Measurements from ENCODE around the gene MYO16.

GRCh38 chr13:109074853-109075252 is 445.4 kb downstream of the MYO16 start:
- TF ChIP-seq CTCF (conservative IDR thresholded peaks at IDR 0.05) (no peak), ZFX (IDR thresholded peaks at IDR 0.05) (no peak)

Data from C4-2B (cell line).